Uterus (tissue), 2 donors: Measurements from ENCODE around the gene SPIRE1.

Experiments used
- CTCF ChIP-seq, 4 experiments: fragments of 200-600 bp in 2 of 4; fragments of 450-650 bp in 2 of 4; sonication (generic) in 2 of 4; IDR thresholded peaks; one replicate each; pipeline ENCODE4 v1.5.1; 2016 to 2019; ENCODE audit warnings: antibody characterized with exemption in 4 of 4, mild to moderate bottlenecking in 2 of 4, moderate library complexity in 1 of 4
- POLR2A ChIP-seq, 2 donors: fragments of 450-650 bp; IDR thresholded peaks; one replicate each; pipeline ENCODE4 v1.6.1; 2016; ENCODE audit warnings: antibody characterized with exemption in 2 of 2, mild to moderate bottlenecking in 1 of 2, moderate library complexity in 1 of 2

GRCh38 chr18:12441475-12442034, 216.4 kb downstream of the SPIRE1 start:
- TF ChIP-seq CTCF (IDR thresholded peaks at IDR 0.05) (no peak), POLR2A (IDR thresholded peaks at IDR 0.05) (no peak)
